ENCODE results near the gene NODAL.

- TF ChIP-seq, protein P1, sequence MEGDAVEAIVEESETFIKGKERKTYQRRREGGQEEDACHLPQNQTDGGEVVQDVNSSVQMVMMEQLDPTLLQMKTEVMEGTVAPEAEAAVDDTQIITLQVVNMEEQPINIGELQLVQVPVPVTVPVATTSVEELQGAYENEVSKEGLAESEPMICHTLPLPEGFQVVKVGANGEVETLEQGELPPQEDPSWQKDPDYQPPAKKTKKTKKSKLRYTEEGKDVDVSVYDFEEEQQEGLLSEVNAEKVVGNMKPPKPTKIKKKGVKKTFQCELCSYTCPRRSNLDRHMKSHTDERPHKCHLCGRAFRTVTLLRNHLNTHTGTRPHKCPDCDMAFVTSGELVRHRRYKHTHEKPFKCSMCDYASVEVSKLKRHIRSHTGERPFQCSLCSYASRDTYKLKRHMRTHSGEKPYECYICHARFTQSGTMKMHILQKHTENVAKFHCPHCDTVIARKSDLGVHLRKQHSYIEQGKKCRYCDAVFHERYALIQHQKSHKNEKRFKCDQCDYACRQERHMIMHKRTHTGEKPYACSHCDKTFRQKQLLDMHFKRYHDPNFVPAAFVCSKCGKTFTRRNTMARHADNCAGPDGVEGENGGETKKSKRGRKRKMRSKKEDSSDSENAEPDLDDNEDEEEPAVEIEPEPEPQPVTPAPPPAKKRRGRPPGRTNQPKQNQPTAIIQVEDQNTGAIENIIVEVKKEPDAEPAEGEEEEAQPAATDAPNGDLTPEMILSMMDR (conservative IDR thresholded peaks at IDR 0.05; ENCODE audit: low read depth, low read length) = no peak
- TF ChIP-seq EZH2 (IDR thresholded peaks at IDR 0.05; ENCODE audit: borderline replicate concordance, low read depth, low read length, poor library complexity, severe bottlenecking) = no peak
Observed at GRCh38 chr10:70424320-70424719, 17.2 kb downstream of the NODAL start.

All from A673 (cell line).